ENCODE data around the gene ZDHHC22. TPM values are rescaled to one million over a fixed set of nuclear protein-coding genes. Genes with fewer than 3 reads are reported as not detected.

ZDHHC22 gene
- polyA plus RNA-seq, 1 donor = 1.6 TPM

DNA sequence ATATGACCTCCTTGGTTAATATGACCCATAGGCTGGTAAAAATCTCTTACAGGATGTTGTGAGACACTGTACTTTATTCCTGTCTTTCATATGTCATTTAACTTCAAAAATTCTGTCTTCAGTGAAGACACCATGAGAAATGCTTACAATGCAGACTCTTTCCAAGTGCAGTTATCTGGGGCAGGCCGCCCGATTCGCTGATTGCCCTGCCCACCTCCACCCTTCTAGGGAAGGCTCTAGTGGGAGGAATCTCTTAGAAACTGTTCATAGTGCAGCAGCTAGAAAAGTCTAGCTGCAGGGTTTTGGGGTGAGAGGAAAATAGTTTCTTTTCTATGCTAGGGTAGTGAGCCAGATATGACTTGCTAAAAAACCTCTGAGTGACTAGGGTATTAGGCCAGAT, 58.5 kb downstream of the ZDHHC22 start:
- H3K36me3 ChIP-seq (ENCODE audit: control insufficient read depth, insufficient read depth, low read length) = no peaks in the 10 kb centered on the region
- DNase-seq = no peak
- no peaks in the 10 kb centered on the region for H3K27me3 ChIP-seq (ENCODE audit: control insufficient read depth, insufficient read depth, low read length)
- no peaks in the 10 kb centered on the region for H3K9me3 ChIP-seq (ENCODE audit: control insufficient read depth, low read depth, low read length)
- H3K4me1 ChIP-seq (ENCODE audit: control insufficient read depth, insufficient read depth, low read length) = peaks cover 28% of the 10 kb centered on the region
- no CpG with 5 or more reads among the region's 3 CpGs for WGBS (ENCODE audit: insufficient coverage, low lambda C conversion rate)
- H3K4me3 ChIP-seq (ENCODE audit: low read length) = no peak overlapping the region
- no peak overlapping the region for H3K27ac ChIP-seq (ENCODE audit: low read length)

DNA sequence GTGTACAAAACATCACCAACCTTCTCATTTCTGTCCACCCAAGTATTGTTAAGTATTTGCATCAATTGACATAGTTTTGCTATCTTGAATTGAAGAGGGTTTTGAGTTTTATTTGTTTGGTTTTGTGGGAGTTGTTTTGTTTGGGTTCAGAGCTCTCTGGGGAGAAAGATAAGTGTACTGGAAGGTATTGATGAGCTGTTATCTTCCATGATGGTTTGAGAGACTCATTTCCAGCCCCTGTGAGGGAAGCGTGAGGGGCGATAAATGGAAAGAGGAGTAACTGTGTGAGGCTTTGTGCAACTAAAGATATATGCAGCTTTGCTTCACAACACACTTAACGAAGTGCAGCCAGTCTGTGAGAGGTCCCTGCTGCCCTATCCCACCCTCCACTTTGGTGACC, 59.2 kb downstream of the ZDHHC22 start:
- Histone ChIP-seq H3K27me3 (ENCODE audit: control insufficient read depth, insufficient read depth, low read length) (no peaks in the 10 kb centered on the region), H3K9me3 (ENCODE audit: control insufficient read depth, low read depth, low read length) (no peaks in the 10 kb centered on the region), H3K27ac (ENCODE audit: low read length) (no peak overlapping the region), H3K4me1 (ENCODE audit: control insufficient read depth, insufficient read depth, low read length) (peaks cover 22% of the 10 kb centered on the region), H3K36me3 (ENCODE audit: control insufficient read depth, insufficient read depth, low read length) (no peaks in the 10 kb centered on the region), H3K4me3 (ENCODE audit: low read length) (no peak overlapping the region)
- no peak for DNase-seq
- no CpG with 5 or more reads among the region's 3 CpGs for WGBS (ENCODE audit: insufficient coverage, low lambda C conversion rate)

Other genes with a start within 250 kb of the ZDHHC22 start
- gene IRF2BPL, start 113.1 kb downstream of the ZDHHC22 start, polyA plus RNA-seq = 19.4 TPM
- 22.0 TPM for gene CIPC, start 43.5 kb downstream of the ZDHHC22 start, polyA plus RNA-seq
- gene TMEM63C, start 40.0 kb upstream of the ZDHHC22 start, polyA plus RNA-seq = 7.7 TPM
- gene NGB, start 129.4 kb upstream of the ZDHHC22 start, polyA plus RNA-seq = 3.1 TPM
- gene POMT2, start 179.1 kb upstream of the ZDHHC22 start, polyA plus RNA-seq = 17.2 TPM
- 28.8 TPM for gene GSTZ1, start 179.2 kb upstream of the ZDHHC22 start, polyA plus RNA-seq
- 14.7 TPM for gene TMED8, start 235.3 kb upstream of the ZDHHC22 start, polyA plus RNA-seq
- gene SAMD15, start 235.6 kb upstream of the ZDHHC22 start, polyA plus RNA-seq = 1.6 TPM

Measured in large intestine (tissue), 3 donors.